RCC 7860 (cell line): ENCODE results near the gene SF3B1.
"Not testable (repeated sequence)": the region's sequence is repeated elsewhere in the genome, so short reads cannot be mapped to it uniquely, and the experiment has no call there.

Experiments
- DNase-seq: peaks from one replicate; pipeline ENCODE4 v3.0.0-alpha.2; 2015; ENCODE audit warnings: low spot score
- FAIRE-seq: peaks from 2 replicates; lab custom pipeline; 2012; peaks lifted over from hg19 to GRCh38; lab: Jason Lieb, UNC

SF3B1 gene

GRCh38 chr2:197383825-197384224 is 51.0 kb downstream of the SF3B1 start:
- DNase-seq: no peak
- no peak for FAIRE-seq

- FAIRE-seq (peak; percentile 61), DNase-seq (no peak)
Measured at GRCh38 chr2:197381641-197382040, 53.2 kb downstream of the SF3B1 start.

- not testable (repeated sequence) for DNase-seq, FAIRE-seq
Measured at GRCh38 chr2:197379918-197380309, 54.9 kb downstream of the SF3B1 start.

- not testable (repeated sequence) for DNase-seq, FAIRE-seq
Measured at GRCh38 chr2:197379308-197379917, 55.4 kb downstream of the SF3B1 start.

GRCh38 chr2:197378494-197379307 is 56.1 kb downstream of the SF3B1 start:
- peak; percentile 5 for FAIRE-seq
- peak; percentile 41 for DNase-seq

GRCh38 chr2:197378086-197378485 is 56.7 kb downstream of the SF3B1 start:
- no peak for FAIRE-seq
- DNase-seq: no peak

GRCh38 chr2:197377670-197378069 is 57.2 kb downstream of the SF3B1 start:
- no peak for FAIRE-seq
- DNase-seq: no peak

- FAIRE-seq: no peak
- DNase-seq: no peak
Measured at GRCh38 chr2:197372592-197372991, 62.2 kb downstream of the SF3B1 start.

- FAIRE-seq, DNase-seq: not testable (repeated sequence)
Measured at GRCh38 chr2:197370664-197371063, 64.2 kb downstream of the SF3B1 start.

- DNase-seq (no peak), FAIRE-seq (no peak)
Measured at GRCh38 chr2:197369933-197370320, 64.9 kb downstream of the SF3B1 start.

GRCh38 chr2:197369228-197369932 is 65.4 kb downstream of the SF3B1 start:
- no peak for DNase-seq
- no peak for FAIRE-seq

GRCh38 chr2:197368412-197368811 is 66.4 kb downstream of the SF3B1 start:
- DNase-seq: no peak
- FAIRE-seq: no peak

- DNase-seq (no peak), FAIRE-seq (no peak)
Measured at GRCh38 chr2:197363998-197364397, 70.8 kb downstream of the SF3B1 start.

- DNase-seq (no peak), FAIRE-seq (no peak)
Measured at GRCh38 chr2:197360744-197361156, 74.1 kb downstream of the SF3B1 start.

- DNase-seq (no peak), FAIRE-seq (no peak)
Measured at GRCh38 chr2:197359859-197360258, 75.0 kb downstream of the SF3B1 start.

- DNase-seq (no peak), FAIRE-seq (no peak)
Measured at GRCh38 chr2:197358931-197359330, 75.9 kb downstream of the SF3B1 start.

GRCh38 chr2:197357986-197358385 is 76.8 kb downstream of the SF3B1 start:
- FAIRE-seq (no peak), DNase-seq (no peak)

- FAIRE-seq: no peak
- no peak for DNase-seq
Measured at GRCh38 chr2:197356136-197356535, 78.7 kb downstream of the SF3B1 start.

GRCh38 chr2:197354169-197354558 is 80.7 kb downstream of the SF3B1 start:
- FAIRE-seq (no peak), DNase-seq (no peak)

GRCh38 chr2:197353393-197354168 is 81.2 kb downstream of the SF3B1 start:
- FAIRE-seq (peak; percentile 48), DNase-seq (no peak)

GRCh38 chr2:197349699-197350098 is 85.1 kb downstream of the SF3B1 start:
- no peak for DNase-seq
- no peak for FAIRE-seq
